ENCODE data around the gene NUPR1.
"Not testable (repeated sequence)": the region's sequence is repeated elsewhere in the genome, so short reads cannot be mapped to it uniquely, and the experiment has no call there.

NUPR1 gene

GRCh38 chr16:28546626-28547025 lies 7.9 kb upstream of the NUPR1 start:
- Histone ChIP-seq H3K4me1 (ENCODE audit: insufficient read depth, low read length) (no peaks in the 10 kb centered on the region), H3K36me3 (ENCODE audit: insufficient read depth, low read length) (no peaks in the 10 kb centered on the region), H3K9me3 (ENCODE audit: low read length) (no peaks in the 10 kb centered on the region), H2AFZ (ENCODE audit: low read depth, low read length) (no peak overlapping the region), H3K27me3 (ENCODE audit: insufficient read depth, low read length) (no peaks in the 10 kb centered on the region), H3K4me3 (ENCODE audit: low read length) (no peak overlapping the region)

GRCh38 chr16:28545964-28546363 lies 7.2 kb upstream of the NUPR1 start:
- not testable (repeated sequence) for H2AFZ ChIP-seq (ENCODE audit: low read depth, low read length); H3K9me3 ChIP-seq (ENCODE audit: low read length); H3K36me3 ChIP-seq (ENCODE audit: insufficient read depth, low read length); H3K4me3 ChIP-seq (ENCODE audit: low read length); H3K27me3 ChIP-seq (ENCODE audit: insufficient read depth, low read length); H3K4me1 ChIP-seq (ENCODE audit: insufficient read depth, low read length)

- no peak overlapping the region for H2AFZ ChIP-seq (ENCODE audit: low read depth, low read length)
- H3K9me3 ChIP-seq (ENCODE audit: low read length) = no peaks in the 10 kb centered on the region
- no peaks in the 10 kb centered on the region for H3K27me3 ChIP-seq (ENCODE audit: insufficient read depth, low read length)
- H3K36me3 ChIP-seq (ENCODE audit: insufficient read depth, low read length) = no peaks in the 10 kb centered on the region
- no peak overlapping the region for H3K4me3 ChIP-seq (ENCODE audit: low read length)
- H3K4me1 ChIP-seq (ENCODE audit: insufficient read depth, low read length) = no peaks in the 10 kb centered on the region
Measured at GRCh38 chr16:28544998-28545397, 6.2 kb upstream of the NUPR1 start.

- Histone ChIP-seq H3K36me3 (ENCODE audit: insufficient read depth, low read length) (no peaks in the 10 kb centered on the region), H3K9me3 (ENCODE audit: low read length) (no peaks in the 10 kb centered on the region), H3K27me3 (ENCODE audit: insufficient read depth, low read length) (no peaks in the 10 kb centered on the region), H2AFZ (ENCODE audit: low read depth, low read length) (no peak overlapping the region), H3K4me3 (ENCODE audit: low read length) (no peak overlapping the region), H3K4me1 (ENCODE audit: insufficient read depth, low read length) (no peaks in the 10 kb centered on the region)
Measured at GRCh38 chr16:28543072-28543471, 4.3 kb upstream of the NUPR1 start.

GRCh38 chr16:28542646-28543045 lies 3.9 kb upstream of the NUPR1 start:
- no peaks in the 10 kb centered on the region for H3K36me3 ChIP-seq (ENCODE audit: insufficient read depth, low read length)
- no peaks in the 10 kb centered on the region for H3K9me3 ChIP-seq (ENCODE audit: low read length)
- H3K4me3 ChIP-seq (ENCODE audit: low read length) = no peak overlapping the region
- H3K4me1 ChIP-seq (ENCODE audit: insufficient read depth, low read length) = no peaks in the 10 kb centered on the region
- H3K27me3 ChIP-seq (ENCODE audit: insufficient read depth, low read length) = no peaks in the 10 kb centered on the region
- H2AFZ ChIP-seq (ENCODE audit: low read depth, low read length) = no peak overlapping the region

GRCh38 chr16:28540346-28540745 lies 1.6 kb upstream of the NUPR1 start:
- H3K27me3 ChIP-seq (ENCODE audit: insufficient read depth, low read length) = no peaks in the 10 kb centered on the region
- no peaks in the 10 kb centered on the region for H3K36me3 ChIP-seq (ENCODE audit: insufficient read depth, low read length)
- H3K4me3 ChIP-seq (ENCODE audit: low read length) = no peak overlapping the region
- no peaks in the 10 kb centered on the region for H3K4me1 ChIP-seq (ENCODE audit: insufficient read depth, low read length)
- H2AFZ ChIP-seq (ENCODE audit: low read depth, low read length) = no peak overlapping the region
- no peaks in the 10 kb centered on the region for H3K9me3 ChIP-seq (ENCODE audit: low read length)

GRCh38 chr16:28537964-28538732 lies 626 bp downstream of the NUPR1 start:
- H3K27me3 ChIP-seq (ENCODE audit: insufficient read depth, low read length) = no peaks in the 10 kb centered on the region
- H3K36me3 ChIP-seq (ENCODE audit: insufficient read depth, low read length) = no peaks in the 10 kb centered on the region
- no peaks in the 10 kb centered on the region for H3K4me1 ChIP-seq (ENCODE audit: insufficient read depth, low read length)
- H3K4me3 ChIP-seq (ENCODE audit: low read length) = no peak overlapping the region
- H2AFZ ChIP-seq (ENCODE audit: low read depth, low read length) = no peak overlapping the region
- H3K9me3 ChIP-seq (ENCODE audit: low read length) = no peaks in the 10 kb centered on the region

- Histone ChIP-seq H3K27me3 (ENCODE audit: insufficient read depth, low read length) (no peaks in the 10 kb centered on the region), H3K4me3 (ENCODE audit: low read length) (no peak overlapping the region), H3K4me1 (ENCODE audit: insufficient read depth, low read length) (no peaks in the 10 kb centered on the region), H3K9me3 (ENCODE audit: low read length) (no peaks in the 10 kb centered on the region), H3K36me3 (ENCODE audit: insufficient read depth, low read length) (no peaks in the 10 kb centered on the region), H2AFZ (ENCODE audit: low read depth, low read length) (peak overlapping the region; percentile 6)
Measured at GRCh38 chr16:28537076-28537475, 1.7 kb downstream of the NUPR1 start.

GRCh38 chr16:28534542-28535373 lies 4.0 kb downstream of the NUPR1 start:
- no peaks in the 10 kb centered on the region for H3K27me3 ChIP-seq (ENCODE audit: insufficient read depth, low read length)
- H3K36me3 ChIP-seq (ENCODE audit: insufficient read depth, low read length) = no peaks in the 10 kb centered on the region
- H3K4me1 ChIP-seq (ENCODE audit: insufficient read depth, low read length) = no peaks in the 10 kb centered on the region
- no peaks in the 10 kb centered on the region for H3K9me3 ChIP-seq (ENCODE audit: low read length)
- no peak overlapping the region for H3K4me3 ChIP-seq (ENCODE audit: low read length)
- no peak overlapping the region for H2AFZ ChIP-seq (ENCODE audit: low read depth, low read length)

- Histone ChIP-seq H3K4me1 (ENCODE audit: insufficient read depth, low read length) (no peaks in the 10 kb centered on the region), H3K4me3 (ENCODE audit: low read length) (no peak overlapping the region), H3K27me3 (ENCODE audit: insufficient read depth, low read length) (no peaks in the 10 kb centered on the region), H2AFZ (ENCODE audit: low read depth, low read length) (no peak overlapping the region), H3K36me3 (ENCODE audit: insufficient read depth, low read length) (no peaks in the 10 kb centered on the region), H3K9me3 (ENCODE audit: low read length) (no peaks in the 10 kb centered on the region)
Measured at GRCh38 chr16:28532940-28533647, 5.7 kb downstream of the NUPR1 start.

GRCh38 chr16:28531777-28532744 lies 6.7 kb downstream of the NUPR1 start:
- Histone ChIP-seq H2AFZ (ENCODE audit: low read depth, low read length) (peak overlapping the region; percentile 56), H3K36me3 (ENCODE audit: insufficient read depth, low read length) (no peaks in the 10 kb centered on the region), H3K9me3 (ENCODE audit: low read length) (no peaks in the 10 kb centered on the region), H3K27me3 (ENCODE audit: insufficient read depth, low read length) (no peaks in the 10 kb centered on the region), H3K4me1 (ENCODE audit: insufficient read depth, low read length) (no peaks in the 10 kb centered on the region), H3K4me3 (ENCODE audit: low read length) (no peak overlapping the region)

- Histone ChIP-seq H3K9me3 (ENCODE audit: low read length) (no peaks in the 10 kb centered on the region), H3K27me3 (ENCODE audit: insufficient read depth, low read length) (no peaks in the 10 kb centered on the region), H3K4me1 (ENCODE audit: insufficient read depth, low read length) (no peaks in the 10 kb centered on the region), H3K4me3 (ENCODE audit: low read length) (no peak overlapping the region), H2AFZ (ENCODE audit: low read depth, low read length) (no peak overlapping the region), H3K36me3 (ENCODE audit: insufficient read depth, low read length) (no peaks in the 10 kb centered on the region)
Measured at GRCh38 chr16:28529124-28529523, 9.7 kb downstream of the NUPR1 start.

Measured in neuron (in vitro differentiated cells).